G401.6 (cell line): ENCODE results near the gene CYSTM1.

Source experiments
- FAIRE-seq: peaks from 2 replicates; lab custom pipeline; 2012; peaks lifted over from hg19 to GRCh38; lab: Jason Lieb, UNC

Gene CYSTM1

GRCh38 chr5:140259500-140259899, 84.5 kb downstream of the CYSTM1 start:
- no peak for FAIRE-seq

DNA sequence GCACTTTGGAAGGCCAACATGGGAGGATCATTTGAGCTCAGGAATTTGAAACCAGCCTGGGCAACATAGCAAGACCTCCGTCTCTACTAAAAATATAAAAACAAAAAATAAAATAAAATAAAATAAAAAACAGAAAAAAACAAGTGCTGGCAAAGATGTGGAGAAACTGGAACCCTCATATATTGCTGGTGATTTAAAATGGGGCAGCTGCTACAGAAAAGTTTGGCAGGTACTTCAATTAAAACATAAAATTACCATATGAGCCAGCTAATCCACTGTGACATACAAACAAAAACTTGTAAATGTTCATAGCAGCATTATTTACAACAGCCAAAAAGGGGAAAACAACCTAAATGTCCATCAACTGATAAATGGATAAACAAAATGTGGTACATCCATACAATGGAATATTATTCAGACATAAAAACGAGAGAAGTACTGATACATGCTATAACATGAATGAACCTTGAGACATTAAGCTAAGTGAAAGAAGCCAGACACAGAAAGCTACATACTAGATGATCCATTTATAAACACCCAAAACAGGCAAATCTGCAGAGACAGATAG, 85.2 kb downstream of the CYSTM1 start:
- no peak for FAIRE-seq

- no peak for FAIRE-seq
Observed at GRCh38 chr5:140261403-140262171, 86.6 kb downstream of the CYSTM1 start.

DNA sequence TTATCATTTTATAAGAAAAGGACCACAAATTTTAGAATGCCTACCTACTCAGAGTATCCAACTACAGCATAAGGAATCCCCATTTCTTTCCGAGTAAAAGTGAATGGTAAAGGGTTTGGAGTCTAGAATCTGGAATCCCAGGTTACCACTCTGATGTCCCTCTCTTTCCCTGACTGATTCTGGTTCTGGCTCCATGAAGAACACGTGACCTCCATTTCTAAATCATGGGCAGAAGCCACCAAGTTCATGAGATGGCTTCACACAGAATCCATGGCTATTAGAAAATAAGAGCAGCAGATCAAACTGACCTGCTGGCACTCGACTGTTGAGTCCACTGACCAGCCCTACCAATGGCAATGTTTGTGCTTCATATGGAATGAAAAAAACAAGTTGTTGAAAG, 87.2 kb downstream of the CYSTM1 start:
- no peak for FAIRE-seq

GRCh38 chr5:140262839-140263238, 87.9 kb downstream of the CYSTM1 start:
- FAIRE-seq: no peak

DNA sequence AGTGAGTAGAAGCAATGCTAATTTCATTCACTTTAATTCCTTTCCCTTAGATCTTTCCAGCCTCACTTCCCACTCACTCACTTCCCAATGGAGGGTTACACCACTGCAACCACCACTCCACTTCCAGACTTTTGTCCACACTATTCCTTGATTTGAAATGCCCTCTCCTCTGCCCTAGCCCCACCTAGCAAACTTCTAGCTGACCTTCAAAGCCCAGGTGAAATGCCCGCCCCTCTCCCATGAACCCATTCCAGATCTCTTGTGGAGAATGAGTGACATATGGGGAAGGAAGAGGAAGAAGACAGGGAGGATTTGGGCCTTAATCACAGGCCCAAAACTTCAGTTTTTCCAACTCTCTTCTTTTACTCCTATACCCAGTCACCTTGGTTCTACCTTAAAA, 90.9 kb downstream of the CYSTM1 start:
- no peak for FAIRE-seq

- no peak for FAIRE-seq
Observed at GRCh38 chr5:140266471-140267200, 91.6 kb downstream of the CYSTM1 start.

- no peak for FAIRE-seq
Observed at GRCh38 chr5:140267201-140267540, 92.2 kb downstream of the CYSTM1 start.

GRCh38 chr5:140267559-140268018, 92.6 kb downstream of the CYSTM1 start:
- FAIRE-seq: peak; percentile 63

DNA sequence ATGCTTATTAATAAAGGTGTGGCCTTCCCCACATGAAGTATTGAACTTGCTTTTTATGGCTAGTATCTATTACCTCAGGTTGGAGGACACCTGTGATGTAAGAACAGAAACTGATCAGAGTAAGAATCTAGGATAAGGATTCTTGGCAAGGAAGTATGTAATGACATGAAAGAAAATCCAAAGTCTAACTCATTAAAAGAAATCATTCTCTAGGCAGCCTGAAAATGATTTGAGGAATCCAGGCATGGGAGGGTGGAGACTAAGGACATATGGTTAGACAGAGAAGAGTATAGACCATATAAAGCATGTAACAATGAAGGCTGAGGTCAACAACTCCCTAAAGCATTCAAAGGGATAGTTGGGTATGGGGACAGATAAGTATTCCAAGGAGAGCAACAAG, 95.0 kb downstream of the CYSTM1 start:
- FAIRE-seq: no peak

DNA sequence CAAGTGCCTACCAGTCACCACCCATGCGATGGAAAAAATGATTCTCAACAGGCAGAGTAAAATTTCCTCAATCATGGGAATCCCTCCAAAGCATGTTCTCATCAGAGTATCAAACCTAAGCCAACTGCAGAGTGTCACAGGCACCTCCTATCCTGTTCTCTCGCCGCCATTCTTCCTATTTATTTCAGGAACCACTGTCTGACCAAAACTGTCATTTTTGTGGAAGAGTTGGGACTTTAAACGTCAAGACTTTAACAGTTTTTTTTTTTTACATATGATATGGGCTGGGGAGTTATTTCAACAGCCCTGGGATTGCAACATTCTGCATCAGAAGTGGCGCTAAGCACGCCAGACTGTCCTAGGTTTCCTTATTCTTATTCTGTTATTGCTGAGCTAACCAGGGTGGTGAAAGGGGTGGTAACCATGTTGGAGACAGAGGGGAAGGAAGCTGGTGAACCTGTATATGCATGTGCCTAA, 98.5 kb downstream of the CYSTM1 start:
- FAIRE-seq: no peak

DNA sequence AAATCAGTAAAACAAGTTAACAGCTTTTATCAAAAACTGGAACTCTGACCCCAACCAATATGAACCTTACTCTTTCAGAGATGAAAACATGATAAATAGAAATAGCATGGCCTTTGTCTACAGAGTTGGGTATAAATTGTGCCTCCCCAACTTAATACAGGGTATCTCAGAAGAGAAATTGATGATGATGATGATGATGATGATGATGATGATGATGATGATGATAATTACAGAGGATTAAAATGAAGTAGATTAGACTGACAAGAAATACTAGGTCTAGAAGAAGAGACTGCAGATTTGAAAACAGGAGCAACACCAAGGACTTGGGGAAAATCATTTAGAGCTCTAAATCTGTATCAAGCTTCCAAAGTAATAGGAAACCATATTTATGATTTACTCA, 100.8 kb downstream of the CYSTM1 start:
- no peak for FAIRE-seq

- FAIRE-seq: peak; percentile 79
Observed at GRCh38 chr5:140282266-140282665, 107.3 kb downstream of the CYSTM1 start.

DNA sequence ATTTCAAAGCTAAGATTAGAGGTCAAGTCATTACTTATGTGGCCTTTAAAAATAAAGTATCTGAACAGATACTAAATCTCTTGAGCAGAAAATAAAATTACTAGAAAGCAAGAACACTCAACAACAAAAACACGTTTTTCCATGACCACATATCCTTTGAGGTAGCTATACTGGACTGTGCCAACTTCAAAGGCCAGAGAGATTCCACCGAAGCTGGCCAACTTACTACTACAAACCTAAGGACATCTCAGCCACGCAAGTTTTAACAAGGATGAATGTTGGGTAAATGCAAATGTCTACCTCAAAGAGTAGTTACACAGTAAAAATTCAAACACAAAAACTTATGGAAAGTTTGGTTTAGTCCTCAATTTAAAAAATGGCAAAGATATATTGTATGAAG, 109.0 kb downstream of the CYSTM1 start:
- FAIRE-seq: no peak

DNA sequence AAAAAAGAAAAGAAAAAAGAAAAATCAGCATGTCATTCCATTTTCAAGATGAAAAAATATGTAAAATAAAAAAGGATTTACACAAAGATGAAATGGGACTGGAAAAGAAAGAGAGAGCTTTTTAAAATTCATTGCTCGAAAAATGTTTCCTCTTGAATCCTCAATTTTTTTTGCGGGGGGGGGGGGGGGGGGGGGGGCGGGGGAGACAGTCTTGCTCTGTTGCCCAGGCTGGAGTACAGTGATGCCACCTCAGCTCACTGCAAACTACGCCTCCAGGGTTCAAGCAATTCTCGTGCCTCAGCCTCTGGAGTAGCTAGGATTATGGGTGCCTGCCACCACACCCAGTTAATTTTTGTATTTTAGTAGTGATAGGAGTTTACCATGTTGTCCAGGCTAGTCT, 111.4 kb downstream of the CYSTM1 start:
- FAIRE-seq: no peak

GRCh38 chr5:140287801-140288521, 113.0 kb downstream of the CYSTM1 start:
- FAIRE-seq: no peak

DNA sequence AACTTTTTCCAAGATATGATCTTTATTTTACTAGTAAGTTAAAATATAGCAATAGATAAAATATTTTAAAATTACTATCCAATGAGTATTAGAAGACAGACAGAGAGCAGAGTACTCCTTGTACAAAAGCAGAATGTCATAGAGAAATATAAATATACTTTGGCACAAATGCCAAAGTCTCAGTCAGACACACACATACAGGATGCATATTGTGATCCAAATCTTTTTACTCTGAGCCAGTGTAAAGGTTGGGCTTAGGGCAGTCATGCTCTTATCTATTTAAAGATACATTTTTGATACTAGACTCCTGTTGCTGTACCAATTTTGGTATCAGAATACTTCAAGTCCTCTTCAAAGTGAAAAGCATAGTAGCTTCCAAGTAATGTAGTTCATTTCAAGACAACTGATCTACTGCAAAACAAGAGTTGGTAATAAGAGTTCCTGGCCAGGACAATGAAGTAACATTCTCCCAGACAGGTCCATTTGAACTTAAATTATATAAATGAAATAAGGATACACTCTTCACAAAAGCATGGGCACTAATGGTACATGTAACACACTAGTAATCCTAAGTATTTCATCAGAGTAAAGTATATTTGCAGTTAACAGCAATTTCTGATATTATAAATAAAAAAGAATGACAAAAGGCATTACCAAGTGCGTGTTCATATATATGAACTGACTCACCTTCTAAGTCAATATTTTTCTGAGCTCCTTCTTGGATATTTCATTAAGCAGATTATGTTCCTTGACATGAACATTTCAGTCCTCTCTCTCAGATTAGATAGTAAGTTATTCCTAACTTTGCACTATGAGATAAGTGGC, 117.4 kb downstream of the CYSTM1 start:
- peak; percentile 34 for FAIRE-seq
